ENCODE data around the gene ACTG2. TPM values are rescaled to one million over a fixed set of nuclear protein-coding genes. Genes with fewer than 3 reads are reported as not detected.
"Not testable (repeated sequence)": the region's sequence is repeated elsewhere in the genome, so short reads cannot be mapped to it uniquely, and the experiment has no call there.

The ACTG2 gene
- polyA plus RNA-seq, 1 donor (not counting 4 experiments of a cell fraction or from before 2014, with no cell fraction given), result not detected

GRCh38 chr2:73870084-73870483 lies 22.7 kb upstream of the ACTG2 start:
- no peaks in the 10 kb centered on the region for H3K9me1 ChIP-seq (ENCODE audit: control insufficient read depth, extremely low read depth, insufficient read depth, low read length)
- peaks cover 5 to 20% of the 10 kb centered on the region in 2 experiments for H3K36me3 ChIP-seq (ENCODE audit: control insufficient read depth in 2 of 2, extremely low read depth in 1 of 2, insufficient read depth in 2 of 2, low read length in 2 of 2)
- H3K27me3 ChIP-seq (ENCODE audit: control insufficient read depth, extremely low read depth, insufficient read depth, low read length), result no peaks in the 10 kb centered on the region
- no peak for TF ChIP-seq EZH2 (IDR thresholded peaks at IDR 0.05; ENCODE audit: low read length)
- TF ChIP-seq, protein P1, sequence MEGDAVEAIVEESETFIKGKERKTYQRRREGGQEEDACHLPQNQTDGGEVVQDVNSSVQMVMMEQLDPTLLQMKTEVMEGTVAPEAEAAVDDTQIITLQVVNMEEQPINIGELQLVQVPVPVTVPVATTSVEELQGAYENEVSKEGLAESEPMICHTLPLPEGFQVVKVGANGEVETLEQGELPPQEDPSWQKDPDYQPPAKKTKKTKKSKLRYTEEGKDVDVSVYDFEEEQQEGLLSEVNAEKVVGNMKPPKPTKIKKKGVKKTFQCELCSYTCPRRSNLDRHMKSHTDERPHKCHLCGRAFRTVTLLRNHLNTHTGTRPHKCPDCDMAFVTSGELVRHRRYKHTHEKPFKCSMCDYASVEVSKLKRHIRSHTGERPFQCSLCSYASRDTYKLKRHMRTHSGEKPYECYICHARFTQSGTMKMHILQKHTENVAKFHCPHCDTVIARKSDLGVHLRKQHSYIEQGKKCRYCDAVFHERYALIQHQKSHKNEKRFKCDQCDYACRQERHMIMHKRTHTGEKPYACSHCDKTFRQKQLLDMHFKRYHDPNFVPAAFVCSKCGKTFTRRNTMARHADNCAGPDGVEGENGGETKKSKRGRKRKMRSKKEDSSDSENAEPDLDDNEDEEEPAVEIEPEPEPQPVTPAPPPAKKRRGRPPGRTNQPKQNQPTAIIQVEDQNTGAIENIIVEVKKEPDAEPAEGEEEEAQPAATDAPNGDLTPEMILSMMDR (optimal IDR thresholded peaks at IDR 0.05 in 1 of 3, IDR thresholded peaks at IDR 0.05 in 1 of 3, conservative IDR thresholded peaks at IDR 0.05 in 1 of 3; ENCODE audit: extremely low read depth in 1 of 3, insufficient read depth in 2 of 3, low read length in 3 of 3), result no peak
- H3K27ac ChIP-seq (ENCODE audit: control insufficient read depth, insufficient read depth, low read length), result no peak overlapping the region
- no peaks in the 10 kb centered on the region for H3K9me3 ChIP-seq (ENCODE audit: control insufficient read depth, low read depth, low read length)
- no peak overlapping the region for H2AFZ ChIP-seq (ENCODE audit: control insufficient read depth, low read length)
- dilution Hi-C loops (cut with MboI; ENCODE audit: extremely low pct_ligation_motif_present, low sequenced_read_pairs), result no loop called here
- FAIRE-seq (no peak), DNase-seq (ENCODE audit: low read depth, low spot score) (no peak)
- no peaks in the 10 kb centered on the region for H3K79me2 ChIP-seq (ENCODE audit: control insufficient read depth, insufficient read depth, low read length)
- no peaks in the 10 kb centered on the region for H3K4me1 ChIP-seq (ENCODE audit: control insufficient read depth, extremely low read depth, insufficient read depth, low read length)
- no peak overlapping the region for H3K4me2 ChIP-seq (ENCODE audit: control insufficient read depth, extremely low read depth, insufficient read depth, low read depth, low read length)
- H3K4me3 ChIP-seq (ENCODE audit: control insufficient read depth in 2 of 3, extremely low read depth in 1 of 3, insufficient read depth in 2 of 3, low read depth in 1 of 3, low read length in 3 of 3), result no peak overlapping the region
- H3K9ac ChIP-seq (ENCODE audit: control insufficient read depth, extremely low read depth, insufficient read depth, low read length), result no peak overlapping the region
- H4K20me1 ChIP-seq (ENCODE audit: control insufficient read depth, extremely low read depth, insufficient read depth, low read length), result no peaks in the 10 kb centered on the region

GRCh38 chr2:73877071-73877802 lies 15.6 kb upstream of the ACTG2 start:
- Histone ChIP-seq H2AFZ (ENCODE audit: control insufficient read depth, low read length) (no peak overlapping the region), H3K4me3 (ENCODE audit: control insufficient read depth in 2 of 3, extremely low read depth in 1 of 3, insufficient read depth in 2 of 3, low read depth in 1 of 3, low read length in 3 of 3) (no peak overlapping the region), H3K9me1 (ENCODE audit: control insufficient read depth, extremely low read depth, insufficient read depth, low read length) (no peaks in the 10 kb centered on the region), H3K4me1 (ENCODE audit: control insufficient read depth, extremely low read depth, insufficient read depth, low read length) (peaks cover 7% of the 10 kb centered on the region), H3K9ac (ENCODE audit: control insufficient read depth, extremely low read depth, insufficient read depth, low read length) (no peak overlapping the region), H3K36me3 (ENCODE audit: control insufficient read depth in 2 of 2, extremely low read depth in 1 of 2, insufficient read depth in 2 of 2, low read length in 2 of 2) (peaks cover 0 to 3% of the 10 kb centered on the region in 2 experiments), H3K27me3 (ENCODE audit: control insufficient read depth, extremely low read depth, insufficient read depth, low read length) (no peaks in the 10 kb centered on the region), H3K27ac (ENCODE audit: control insufficient read depth, insufficient read depth, low read length) (no peak overlapping the region), H3K79me2 (ENCODE audit: control insufficient read depth, insufficient read depth, low read length) (no peaks in the 10 kb centered on the region), H3K4me2 (ENCODE audit: control insufficient read depth, extremely low read depth, insufficient read depth, low read depth, low read length) (peak overlapping the region; percentile 12), H3K9me3 (ENCODE audit: control insufficient read depth, low read depth, low read length) (no peaks in the 10 kb centered on the region), H4K20me1 (ENCODE audit: control insufficient read depth, extremely low read depth, insufficient read depth, low read length) (no peaks in the 10 kb centered on the region)
- dilution Hi-C loops (cut with MboI; ENCODE audit: extremely low pct_ligation_motif_present, low sequenced_read_pairs), result no loop called here
- DNase-seq (ENCODE audit: low read depth, low spot score) (no peak), FAIRE-seq (peak; percentile 77)
- TF ChIP-seq, protein P1 (optimal IDR thresholded peaks at IDR 0.05 in 1 of 3, IDR thresholded peaks at IDR 0.05 in 1 of 3, conservative IDR thresholded peaks at IDR 0.05 in 1 of 3; ENCODE audit: extremely low read depth in 1 of 3, insufficient read depth in 2 of 3, low read length in 3 of 3), result no peak
- no peak for TF ChIP-seq EZH2 (IDR thresholded peaks at IDR 0.05; ENCODE audit: low read length)

GRCh38 chr2:73877984-73878383 lies 14.8 kb upstream of the ACTG2 start:
- DNase-seq (ENCODE audit: low read depth, low spot score); H4K20me1 ChIP-seq (ENCODE audit: control insufficient read depth, extremely low read depth, insufficient read depth, low read length); H3K27ac ChIP-seq (ENCODE audit: control insufficient read depth, insufficient read depth, low read length); H3K4me2 ChIP-seq (ENCODE audit: control insufficient read depth, extremely low read depth, insufficient read depth, low read depth, low read length); H3K79me2 ChIP-seq (ENCODE audit: control insufficient read depth, insufficient read depth, low read length); H3K9me1 ChIP-seq (ENCODE audit: control insufficient read depth, extremely low read depth, insufficient read depth, low read length); H3K36me3 ChIP-seq (ENCODE audit: control insufficient read depth in 2 of 2, extremely low read depth in 1 of 2, insufficient read depth in 2 of 2, low read length in 2 of 2); dilution Hi-C loops (cut with MboI; ENCODE audit: extremely low pct_ligation_motif_present, low sequenced_read_pairs); H3K9me3 ChIP-seq (ENCODE audit: control insufficient read depth, low read depth, low read length); H3K9ac ChIP-seq (ENCODE audit: control insufficient read depth, extremely low read depth, insufficient read depth, low read length); H3K4me1 ChIP-seq (ENCODE audit: control insufficient read depth, extremely low read depth, insufficient read depth, low read length); FAIRE-seq; H3K4me3 ChIP-seq (ENCODE audit: control insufficient read depth in 2 of 3, extremely low read depth in 1 of 3, insufficient read depth in 2 of 3, low read depth in 1 of 3, low read length in 3 of 3); H2AFZ ChIP-seq (ENCODE audit: control insufficient read depth, low read length); H3K27me3 ChIP-seq (ENCODE audit: control insufficient read depth, extremely low read depth, insufficient read depth, low read length): not testable (repeated sequence)

Measured in keratinocyte (primary cell).